Stimulated activated CD8-positive, alpha-beta memory T cell treated with anti-CD3 and anti-CD28 coated beads, Interleukin-15, amount 100 ng/mL, for 1 hour (primary cell): ENCODE results near the gene NOX3.
A peak's percentile ranks its signal among the peaks of the same experiment; 100 is the strongest.

Experiments
- DNase-seq: peaks from one replicate; pipeline ENCODE4 v3.0.0-alpha.2; 2020; ENCODE audit warnings: low read depth

The NOX3 gene

DNA sequence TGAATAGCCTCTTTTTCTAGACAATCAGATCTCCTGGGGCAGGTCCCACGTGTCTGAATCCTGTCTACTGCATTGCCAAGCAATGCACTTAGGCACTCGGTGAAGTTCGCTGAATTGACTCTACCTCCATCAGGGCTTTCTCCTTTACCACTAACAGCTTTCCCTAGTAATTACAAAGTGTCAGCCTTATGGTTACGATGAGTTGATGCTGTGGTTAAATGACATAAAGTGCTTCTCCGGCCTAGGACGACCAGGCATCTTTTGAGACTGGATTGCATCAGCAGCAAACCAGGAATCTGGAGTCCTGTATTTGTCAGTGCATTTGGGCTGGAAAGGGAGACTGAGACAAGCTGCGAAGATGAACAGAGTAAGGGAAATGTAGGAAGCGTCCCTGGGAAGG is 21.5 kb downstream of the NOX3 start:
- no peak for DNase-seq

DNA sequence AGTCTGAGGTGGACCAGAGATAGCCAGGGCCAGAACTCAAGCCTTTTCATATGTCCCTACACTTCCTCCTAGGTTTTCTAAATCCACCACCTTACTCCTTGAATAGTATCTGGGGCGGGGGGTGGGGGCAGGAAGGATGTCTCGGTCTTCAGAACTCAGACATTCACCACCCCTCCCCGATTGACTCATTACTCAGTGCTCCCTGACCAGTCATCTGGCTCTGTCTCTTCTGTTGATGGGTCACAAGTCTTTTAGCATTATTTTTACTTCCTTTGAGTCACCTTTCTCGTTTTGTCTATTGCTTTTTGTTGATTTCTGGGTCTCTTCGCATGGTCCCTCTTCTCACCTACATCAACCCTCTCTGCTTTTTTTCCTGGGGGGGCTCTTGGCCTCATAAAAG is 23.3 kb downstream of the NOX3 start:
- no peak for DNase-seq

DNA sequence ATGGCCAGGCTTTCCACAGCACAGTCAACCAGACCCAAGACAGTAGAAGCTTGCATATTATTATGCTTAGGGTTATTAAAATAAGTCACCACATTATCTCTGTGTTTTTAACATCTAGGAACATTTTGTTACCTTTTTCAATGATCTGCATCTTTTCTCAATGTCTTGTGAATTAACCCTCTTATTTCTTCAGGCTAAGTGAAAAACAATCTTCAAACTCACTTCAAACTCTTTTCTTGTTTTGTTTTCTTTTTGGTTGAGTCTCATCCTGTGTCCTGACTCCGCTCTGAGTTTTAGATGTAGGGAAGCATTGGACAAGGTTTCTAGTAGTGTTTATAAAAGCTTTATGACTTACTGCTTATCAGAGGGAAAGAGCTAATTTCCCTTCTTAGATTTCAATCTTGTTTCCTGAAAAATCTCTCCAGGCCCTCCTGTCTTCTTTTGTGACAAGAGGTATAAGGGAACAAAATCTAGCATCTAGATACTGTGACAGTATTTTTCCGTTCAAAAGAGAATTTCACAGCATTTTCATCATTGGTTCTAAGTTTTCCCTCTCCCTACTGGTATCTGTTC is 26.2 kb downstream of the NOX3 start:
- no peak for DNase-seq

DNA sequence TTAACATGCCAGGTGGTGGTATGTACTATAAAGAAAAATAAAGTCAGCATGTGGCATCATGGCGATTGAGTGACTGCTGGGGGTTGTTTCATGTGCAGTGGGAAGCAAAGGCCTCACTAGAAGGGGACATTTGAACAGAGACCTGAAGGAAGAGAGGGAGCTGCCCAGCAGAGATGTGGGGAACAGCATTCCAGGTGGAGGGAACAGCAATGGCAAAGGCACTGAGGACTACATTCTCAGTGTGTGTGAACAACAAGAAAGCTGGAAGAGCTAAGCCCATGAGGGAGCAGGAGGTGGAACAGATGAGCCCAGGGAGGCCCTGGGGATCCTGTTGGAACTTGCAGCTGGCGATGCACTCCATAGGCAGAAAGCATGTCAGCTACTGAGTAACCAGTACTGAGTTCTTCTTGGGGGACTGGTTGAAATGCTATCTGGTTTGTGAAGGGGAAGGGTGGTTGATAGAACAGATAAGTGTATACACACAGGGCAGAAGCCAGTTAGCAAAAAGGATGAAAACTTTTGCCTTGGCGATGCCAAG is 29.2 kb downstream of the NOX3 start:
- no peak for DNase-seq

DNA sequence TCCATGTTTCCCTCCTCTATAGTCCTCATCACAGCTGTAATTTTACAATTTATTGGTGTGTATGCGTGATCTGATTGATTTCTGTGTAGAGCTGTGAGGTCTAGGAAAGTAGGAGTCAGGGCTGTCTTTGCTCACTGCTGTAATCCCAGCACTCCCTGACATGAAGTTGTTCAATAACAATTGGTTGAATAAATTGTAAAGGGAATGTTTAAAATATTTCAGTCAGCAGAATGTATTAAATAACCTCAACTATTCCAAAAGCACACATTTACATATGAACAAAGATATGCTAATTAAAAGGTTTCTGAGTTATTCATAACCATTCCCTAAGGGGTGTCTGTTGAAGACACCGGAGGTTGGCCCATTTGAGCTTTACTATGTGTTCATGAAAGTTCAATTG is 31.5 kb downstream of the NOX3 start:
- DNase-seq, result no peak

DNA sequence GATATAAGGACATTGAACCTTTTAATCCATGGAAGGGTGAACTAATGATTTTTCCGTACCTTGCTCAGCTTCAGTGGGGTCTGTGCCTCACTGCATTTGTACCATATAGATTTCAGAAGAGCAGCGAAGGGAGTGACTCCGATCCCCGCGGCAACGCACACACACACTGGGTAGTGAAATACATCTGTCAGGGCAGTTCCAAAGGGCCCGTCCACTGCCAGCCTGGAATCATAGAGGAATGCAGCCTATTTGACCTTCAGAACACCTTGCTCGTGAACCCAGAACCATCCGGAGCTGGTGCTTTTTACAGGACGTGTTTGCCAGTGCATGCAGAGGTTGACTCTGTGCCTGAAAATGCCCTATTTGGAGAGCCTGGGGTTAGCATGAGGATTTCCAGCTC is 33.0 kb downstream of the NOX3 start:
- no peak for DNase-seq

DNA sequence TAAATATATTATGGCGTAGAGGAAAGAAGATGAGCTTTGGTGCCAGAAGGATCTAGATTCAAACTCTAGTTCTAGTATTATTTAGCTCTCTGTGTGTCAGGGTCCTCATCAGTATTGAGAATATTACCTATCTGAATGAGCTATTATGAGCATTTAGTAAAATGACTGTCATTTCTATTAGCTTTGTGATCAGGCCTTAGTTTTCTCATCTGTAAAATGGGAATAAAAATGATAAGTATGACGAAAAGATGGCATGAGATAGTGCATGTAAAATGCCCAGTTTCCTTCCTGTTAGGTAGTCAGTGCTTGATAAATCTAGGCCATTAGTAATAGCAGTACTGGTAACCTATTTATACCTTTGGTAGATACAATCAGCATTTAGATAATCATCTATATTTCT is 35.1 kb downstream of the NOX3 start:
- DNase-seq, result no peak

DNA sequence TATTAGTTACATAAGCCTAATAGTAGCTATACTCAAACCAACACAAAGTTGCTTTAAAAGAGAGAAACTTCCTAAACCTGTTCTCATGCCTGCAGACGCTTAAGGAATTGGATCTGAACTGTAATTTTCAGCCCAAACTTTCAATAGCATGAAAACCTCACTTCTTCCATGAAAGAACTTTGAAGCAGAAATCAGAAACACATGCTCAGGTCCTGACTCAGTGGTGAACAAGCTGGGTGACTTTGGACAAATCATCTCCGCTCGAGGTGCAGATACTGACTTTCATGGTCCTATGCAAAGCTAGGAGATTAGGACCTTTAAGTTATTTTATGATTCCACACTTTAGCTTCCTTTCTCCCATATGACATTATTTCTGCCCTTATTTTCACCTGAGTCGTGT is 36.5 kb downstream of the NOX3 start:
- DNase-seq, result no peak

DNA sequence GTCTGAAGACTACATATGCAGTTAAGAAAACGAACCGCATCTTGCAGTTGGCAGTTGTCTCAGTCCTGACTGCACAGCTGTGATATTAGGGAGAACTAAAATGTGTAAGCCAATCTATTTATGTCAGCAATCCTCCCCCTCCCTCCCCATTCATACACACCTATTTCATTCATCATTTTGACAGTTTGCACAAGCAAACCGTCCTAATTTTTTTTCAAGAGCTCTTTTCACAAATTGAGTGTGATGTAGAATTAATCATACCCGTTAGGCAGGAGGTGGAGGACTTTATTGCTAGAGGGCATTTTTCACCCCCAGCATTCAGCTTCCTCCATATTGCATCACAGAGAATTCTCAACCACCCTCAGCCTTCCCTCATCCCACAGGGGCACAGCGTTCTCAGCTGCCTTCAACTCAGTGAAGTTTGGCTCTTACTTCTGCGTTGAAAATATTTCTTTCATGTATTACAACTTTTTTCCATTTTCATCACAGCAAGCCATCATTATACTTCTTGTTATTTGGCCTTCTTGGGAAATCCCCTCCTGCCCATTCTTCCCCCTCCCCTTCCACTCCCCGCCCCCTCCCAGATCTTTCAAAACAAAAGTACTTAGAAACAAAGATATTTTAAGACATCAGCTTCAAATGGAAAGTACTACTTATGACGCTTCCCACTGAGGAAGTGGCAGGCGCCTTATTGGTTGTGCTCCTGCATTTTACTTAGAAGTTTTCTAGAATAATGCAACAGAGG is 37.5 kb downstream of the NOX3 start:
- peak; percentile 15 for DNase-seq

DNA sequence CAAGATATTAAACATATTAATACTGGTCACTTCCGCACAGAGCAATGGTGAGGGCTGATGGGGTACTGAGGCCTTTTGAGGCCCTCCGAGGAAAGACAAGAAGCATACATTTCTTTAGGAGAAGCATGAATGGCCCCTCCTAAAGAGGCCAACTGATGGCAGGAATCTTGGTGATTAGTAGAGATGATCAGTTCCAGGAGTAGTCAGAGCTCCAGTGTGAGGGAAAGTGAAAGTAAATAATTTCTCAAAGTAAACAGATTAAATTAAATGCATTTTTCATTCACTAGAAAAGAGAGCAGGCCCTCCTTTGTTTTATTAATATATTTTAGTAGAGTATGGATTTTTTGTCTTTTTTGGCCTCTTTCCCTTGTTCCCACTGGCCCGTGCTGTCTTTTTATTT is 38.2 kb downstream of the NOX3 start:
- no peak for DNase-seq

DNA sequence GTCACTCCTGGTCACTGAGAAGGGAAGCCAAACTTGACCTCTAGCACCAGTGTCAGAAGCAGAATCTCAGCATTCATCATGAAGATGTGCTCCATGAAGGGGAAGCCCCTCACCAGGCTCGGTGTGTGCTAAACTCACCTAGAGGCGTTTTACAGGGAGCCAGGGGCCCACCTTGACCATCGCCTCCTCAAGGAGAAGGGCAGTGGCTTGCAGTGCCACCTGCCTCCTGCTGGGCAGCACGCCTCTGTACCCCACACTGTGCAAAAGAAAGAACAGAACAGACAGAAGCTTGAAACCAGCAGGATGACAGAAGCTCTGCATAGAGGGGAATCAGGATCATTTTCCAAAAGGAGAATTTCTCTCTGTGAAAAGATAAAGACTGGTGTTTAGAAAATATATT is 39.7 kb downstream of the NOX3 start:
- DNase-seq, result no peak

DNA sequence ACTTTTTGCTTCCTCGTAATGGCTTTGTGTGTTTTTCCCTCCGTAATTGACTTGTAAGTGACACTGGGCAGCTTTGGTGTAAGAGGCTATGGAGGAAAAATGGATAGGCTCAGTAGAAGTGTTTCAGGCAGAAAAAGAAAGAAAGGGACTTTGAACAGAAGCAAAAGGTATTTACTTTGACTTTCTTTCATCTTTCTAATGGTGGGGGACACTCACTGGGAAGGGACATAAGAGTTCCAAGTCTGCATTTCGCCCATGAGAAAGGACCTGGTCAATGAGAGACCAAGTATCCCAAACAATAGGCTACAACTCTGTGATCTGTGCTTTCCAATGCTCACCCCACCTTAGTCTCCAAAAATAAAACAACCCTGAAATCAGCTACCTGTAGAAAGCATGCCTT is 41.6 kb downstream of the NOX3 start:
- DNase-seq, result no peak

DNA sequence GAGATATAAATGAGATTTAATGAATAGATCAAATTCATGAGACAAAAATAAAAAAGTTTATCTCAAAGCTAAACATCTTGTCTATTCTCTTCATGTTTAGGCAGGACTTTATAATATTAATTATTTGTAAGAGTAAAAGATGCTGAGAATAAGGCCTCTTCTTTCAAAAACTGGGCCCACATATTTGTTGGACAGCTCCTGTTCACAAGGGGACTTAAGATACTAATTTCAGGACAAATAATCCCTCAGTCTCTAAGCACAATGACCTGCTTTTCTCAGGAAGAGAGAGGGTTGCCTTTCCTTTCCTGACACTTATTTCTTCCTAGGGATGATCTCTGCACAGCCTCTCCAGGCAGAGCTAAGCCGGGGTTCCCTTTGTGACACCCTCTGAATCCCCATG is 43.3 kb downstream of the NOX3 start:
- no peak for DNase-seq

DNA sequence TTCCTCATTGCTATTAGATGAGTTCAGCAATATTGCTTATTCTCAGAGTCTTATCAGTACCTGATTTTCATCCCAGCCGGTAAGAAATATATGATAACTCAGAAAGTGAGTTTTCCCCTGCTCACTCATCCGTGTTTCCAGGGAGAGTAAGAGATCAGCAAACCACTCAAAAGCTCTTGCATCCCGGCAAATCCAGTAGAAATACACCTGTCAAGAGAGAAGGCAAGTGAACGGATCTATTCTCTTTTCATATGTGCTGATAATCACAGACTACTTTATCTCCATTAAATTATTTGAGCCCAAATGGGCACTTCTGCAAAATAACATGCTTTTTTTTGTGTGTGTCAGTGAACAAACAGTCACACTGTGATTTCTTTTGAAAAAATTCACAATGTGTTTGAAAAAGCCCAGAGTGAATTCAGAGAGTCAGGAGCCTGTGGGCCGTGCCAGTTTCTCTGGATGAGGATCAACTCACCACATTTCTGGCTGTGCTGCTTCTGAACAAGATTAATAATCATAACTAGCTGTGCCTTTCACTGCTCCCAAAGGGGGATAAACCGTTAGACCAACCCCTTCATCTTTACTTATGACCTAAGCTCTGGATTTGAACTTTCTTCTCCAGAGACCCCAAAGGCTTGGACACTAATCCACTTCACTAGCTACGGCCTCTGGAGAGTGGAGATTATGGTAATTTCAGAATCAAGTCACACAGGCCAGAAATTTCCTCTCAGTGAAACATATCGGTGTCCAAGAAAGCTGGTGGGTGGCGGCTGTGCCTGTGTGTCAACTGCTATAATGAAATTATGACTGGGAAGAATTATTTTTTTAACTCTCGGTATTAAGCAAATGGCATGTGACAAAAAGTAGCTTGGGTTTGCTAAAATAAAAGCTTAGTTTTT is 44.2 kb downstream of the NOX3 start:
- DNase-seq, result no peak

DNA sequence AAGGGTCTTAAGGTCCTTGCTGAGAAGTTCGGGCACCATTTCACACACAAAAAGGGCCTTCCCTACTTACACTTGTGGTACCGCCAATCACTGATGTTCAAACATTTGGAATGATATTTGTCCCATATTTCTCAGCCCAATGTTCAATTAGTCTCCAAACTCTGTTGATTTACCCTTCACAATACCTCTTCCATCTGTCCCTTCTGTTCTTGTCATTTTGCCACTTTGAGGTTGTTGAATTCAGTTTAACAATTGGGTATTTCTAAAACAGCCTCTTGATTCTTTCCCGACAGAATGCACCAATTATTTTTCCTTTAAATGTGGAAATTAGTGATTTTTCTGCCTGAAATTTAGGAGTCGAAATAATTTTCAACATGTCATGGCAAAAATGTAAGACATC is 46.2 kb downstream of the NOX3 start:
- DNase-seq, result no peak

DNA sequence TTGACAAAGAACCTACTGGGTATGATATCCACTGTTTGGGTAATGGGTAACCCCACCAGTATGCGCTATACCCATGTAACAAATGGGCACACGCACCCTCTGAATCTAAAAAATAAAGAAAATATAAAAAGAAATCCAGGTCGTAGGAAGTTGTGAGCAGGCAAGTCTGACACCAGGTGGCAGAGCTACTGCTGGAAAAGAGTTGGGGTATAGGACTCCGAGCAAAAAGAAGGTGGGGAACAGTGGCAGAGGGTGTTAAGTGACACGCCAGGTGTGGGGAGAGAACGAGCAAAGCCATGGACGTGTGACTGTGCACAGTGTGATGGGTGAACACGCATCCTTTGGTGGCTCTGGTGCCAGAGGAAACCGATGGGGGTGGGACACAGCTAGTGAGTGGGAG is 46.7 kb downstream of the NOX3 start:
- no peak for DNase-seq

DNA sequence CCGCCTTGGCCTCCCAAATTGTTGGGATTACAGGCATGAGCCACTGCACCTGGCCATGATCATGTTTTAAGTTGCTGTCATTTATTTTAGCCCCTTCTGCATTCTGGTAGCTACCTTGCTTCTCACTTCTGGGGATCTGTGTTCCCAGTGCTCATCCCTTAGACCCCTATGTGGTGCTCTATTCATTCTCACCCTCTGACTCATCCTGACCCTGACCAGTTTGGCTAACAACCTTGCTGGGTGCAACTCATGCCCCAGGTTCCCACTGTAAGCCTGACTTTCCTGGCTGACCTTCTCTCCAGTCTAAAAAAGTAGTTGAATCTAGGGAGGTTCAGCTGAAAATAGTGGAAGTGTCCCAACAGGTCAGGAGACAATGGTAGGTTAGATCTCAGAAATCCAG is 47.4 kb downstream of the NOX3 start:
- DNase-seq, result no peak

DNA sequence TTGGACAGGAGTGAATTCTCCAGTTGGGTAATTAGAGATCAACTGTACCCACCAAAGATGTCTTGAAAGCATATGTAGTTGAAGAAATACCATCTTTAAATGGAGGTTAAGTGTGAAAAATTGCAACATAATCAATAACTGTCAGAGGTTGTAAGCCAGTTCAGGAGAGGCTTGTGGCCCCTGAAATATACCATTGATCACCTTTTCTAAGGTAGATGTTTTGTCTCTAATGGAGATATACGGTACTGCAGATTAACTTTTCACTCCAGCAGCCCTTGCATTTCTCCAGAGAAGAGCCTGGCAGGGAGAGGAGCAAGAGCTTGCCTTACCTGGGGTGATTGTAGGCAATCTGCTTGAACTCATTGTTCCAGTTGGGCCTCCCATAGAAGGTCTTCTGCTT is 48.8 kb downstream of the NOX3 start:
- DNase-seq, result no peak

DNA sequence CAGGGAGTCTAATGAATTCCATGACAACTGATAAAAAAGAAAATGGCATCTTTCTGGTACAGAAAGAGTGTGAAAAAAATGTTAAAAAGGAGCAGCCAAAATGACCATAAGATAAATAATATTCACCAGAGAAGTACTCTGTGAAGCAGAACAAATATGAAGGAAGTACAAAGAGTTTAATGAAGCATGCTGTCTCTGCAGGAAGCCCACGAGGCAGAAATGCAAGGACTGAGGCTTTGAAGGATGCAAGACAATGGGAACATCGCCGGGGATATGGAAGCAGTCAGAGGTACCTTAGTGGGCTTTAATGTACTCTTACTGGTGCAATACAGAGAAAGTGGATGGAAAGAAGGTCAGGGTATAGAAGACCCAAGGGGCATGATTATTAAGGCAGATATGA is 50.7 kb downstream of the NOX3 start:
- no peak for DNase-seq

DNA sequence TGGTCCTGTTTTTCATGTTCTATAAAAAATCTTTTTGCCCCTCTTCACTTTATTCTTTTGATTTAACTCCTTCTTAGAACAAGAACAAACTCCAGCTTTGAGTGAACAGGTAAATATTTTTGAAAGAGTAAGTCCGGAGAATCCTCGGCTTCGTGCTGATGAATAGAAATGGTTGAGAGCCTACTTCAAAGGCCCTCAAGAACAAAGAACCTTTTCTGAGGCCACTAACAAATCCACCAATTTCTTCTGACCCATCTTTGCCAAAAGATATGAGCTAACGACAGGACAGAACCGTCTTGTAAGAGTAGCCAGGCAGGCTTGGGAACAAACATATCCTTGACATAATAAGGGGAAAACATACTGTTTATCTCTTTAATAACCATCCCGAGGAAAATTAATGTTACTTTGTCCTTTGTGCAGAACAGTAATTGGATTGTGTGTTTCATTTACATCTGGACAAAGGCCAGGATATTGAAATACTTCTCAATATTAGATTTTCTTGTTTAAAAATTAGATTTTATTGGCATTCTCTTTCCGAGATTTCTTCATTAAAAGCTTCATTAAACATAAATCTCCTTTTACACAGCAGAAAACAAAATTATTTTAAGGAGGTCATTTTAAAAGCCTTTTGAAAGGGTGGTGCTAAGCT is 52.9 kb downstream of the NOX3 start:
- no peak for DNase-seq

DNA sequence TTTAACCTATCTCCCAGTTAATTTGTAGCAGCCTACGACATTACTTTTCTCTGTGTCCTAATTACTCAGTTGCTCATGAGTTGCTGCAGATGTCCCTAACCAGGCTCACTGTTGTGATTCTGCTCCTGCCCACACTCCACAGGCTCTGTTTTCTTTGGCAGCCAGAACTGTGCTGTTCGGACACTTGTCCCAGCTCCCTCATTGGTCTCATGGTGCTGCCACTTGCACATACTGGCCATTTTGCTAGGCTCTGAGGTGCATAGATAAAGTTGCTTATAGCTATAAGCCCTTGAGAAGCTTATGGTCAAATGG is 55.0 kb downstream of the NOX3 start:
- no peak for DNase-seq

DNA sequence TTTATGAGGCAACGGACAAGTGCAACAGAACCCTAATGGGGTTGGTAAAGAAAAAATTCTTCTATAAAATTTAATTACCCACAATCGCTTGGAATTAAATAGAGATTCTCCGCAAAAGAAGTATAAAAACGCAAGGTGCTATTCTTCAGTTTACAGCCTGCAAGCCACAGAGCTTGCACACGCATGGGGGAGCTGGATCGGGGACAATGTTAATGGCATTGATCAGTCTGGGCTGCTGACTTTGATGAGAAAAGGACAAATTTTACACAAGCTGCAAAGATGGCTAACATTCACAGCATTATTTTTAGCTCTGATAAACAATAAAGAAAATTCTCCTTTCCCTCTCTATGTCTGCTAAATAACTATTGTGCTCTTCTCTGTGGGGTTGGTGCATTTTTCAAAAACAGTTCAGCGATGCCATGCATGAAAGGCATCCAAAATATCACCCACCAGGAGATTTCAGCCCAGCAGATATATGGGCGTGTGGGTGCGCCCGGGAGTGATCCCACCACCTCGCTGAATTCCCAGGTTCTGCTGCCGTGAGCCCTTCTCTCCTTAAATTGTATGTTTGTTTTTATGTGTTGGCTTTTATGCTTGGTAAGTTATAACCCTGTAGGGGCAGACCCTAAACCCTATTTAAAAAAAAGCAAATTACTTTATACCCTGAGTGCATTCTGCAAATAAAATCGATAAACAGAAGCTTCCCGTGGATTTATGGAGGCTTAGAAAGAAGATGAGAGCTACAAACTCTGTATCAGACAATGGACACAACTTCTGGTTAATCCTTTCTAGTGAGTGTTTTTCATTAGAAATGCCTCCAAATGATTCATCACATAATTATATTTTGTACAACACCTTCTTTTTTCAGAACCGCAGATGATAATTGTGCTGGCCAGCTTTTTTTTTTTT is 55.6 kb downstream of the NOX3 start:
- no peak for DNase-seq
